Effector CD8-positive, alpha-beta T cell (primary cell): Measurements from ENCODE around the gene PTCHD4.
"Not testable (repeated sequence)": the region's sequence is repeated elsewhere in the genome, so short reads cannot be mapped to it uniquely, and the experiment has no call there.

ENCODE experiments used
- DNase-seq: peaks from one replicate; lab custom pipeline; 2025; lab: John Stamatoyannopoulos, UW
- total RNA-seq, 4 experiments: gene quantifications; one replicate each; lab custom pipeline; 2026; lab: John Stamatoyannopoulos, UW

PTCHD4 gene
- total RNA-seq = 0 to 0.36 (median 0.09) reads per million in 4 experiments

DNA sequence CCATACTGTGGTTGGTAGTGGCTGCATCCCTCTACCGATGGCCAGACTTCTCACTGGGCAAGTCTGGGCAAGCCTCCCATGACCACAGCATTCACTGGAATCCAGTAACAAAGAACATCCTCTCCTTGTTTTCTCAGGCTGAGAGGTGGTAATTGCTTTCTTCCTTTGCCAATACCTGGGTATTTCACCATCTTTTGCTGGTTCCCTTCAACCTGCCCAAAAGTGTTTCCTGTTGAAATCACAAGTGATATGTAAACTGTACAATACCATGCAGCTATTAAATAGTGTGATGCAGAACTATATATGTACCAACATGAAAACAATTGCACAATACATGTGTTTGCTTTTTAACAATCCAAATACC, at the start of gene PTCHD4:
PTCHD4 (minus strand) TSS at position 55 of the 364 bp plus-strand sequence. CDS start 42,240 bp downstream, outside the sequence.
- DNase-seq = no peak

DNA sequence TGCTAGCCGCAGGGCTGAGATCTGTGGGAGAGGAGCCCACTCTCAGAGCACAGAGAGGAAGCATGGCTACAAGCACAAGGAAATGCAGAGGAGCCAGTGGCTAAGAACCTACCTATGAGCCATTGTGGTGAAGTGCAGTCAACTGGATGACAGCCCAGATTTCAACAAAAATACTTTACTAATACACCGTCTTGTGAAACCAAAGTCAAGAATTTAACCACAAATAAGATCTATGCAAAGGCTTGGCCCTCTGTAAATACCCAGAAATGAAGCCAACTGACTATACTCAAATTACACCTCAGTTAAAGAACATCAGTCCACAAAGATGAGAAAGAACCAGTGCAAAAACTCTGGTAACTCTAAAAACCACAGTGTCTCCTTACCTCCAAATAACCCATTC, 40.1 kb upstream of the PTCHD4 start:
- no peak for DNase-seq

GRCh38 chr6:48150701-48151100, 39.7 kb upstream of the PTCHD4 start:
- DNase-seq = no peak

DNA sequence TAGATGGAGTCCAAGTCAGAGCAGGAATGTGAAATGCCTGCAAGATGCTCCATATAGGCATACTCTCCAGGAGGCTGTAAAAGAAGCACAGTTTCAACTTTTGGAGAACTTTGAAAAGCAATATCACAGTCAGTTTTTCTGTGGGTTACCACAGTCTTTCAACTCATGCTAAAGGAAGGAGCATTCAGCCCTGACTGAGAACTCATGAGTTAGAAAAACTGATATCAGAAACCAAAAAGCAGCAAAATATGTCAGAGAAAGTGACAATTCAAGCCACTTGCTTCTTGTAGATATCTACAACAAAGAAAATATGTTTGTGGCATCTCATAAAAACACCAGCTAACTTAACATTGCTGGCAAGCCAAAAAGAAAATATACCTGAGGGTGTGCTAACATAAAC, 36.1 kb upstream of the PTCHD4 start:
- DNase-seq = no peak

GRCh38 chr6:48144021-48144420, 33.0 kb upstream of the PTCHD4 start:
- DNase-seq = no peak

DNA sequence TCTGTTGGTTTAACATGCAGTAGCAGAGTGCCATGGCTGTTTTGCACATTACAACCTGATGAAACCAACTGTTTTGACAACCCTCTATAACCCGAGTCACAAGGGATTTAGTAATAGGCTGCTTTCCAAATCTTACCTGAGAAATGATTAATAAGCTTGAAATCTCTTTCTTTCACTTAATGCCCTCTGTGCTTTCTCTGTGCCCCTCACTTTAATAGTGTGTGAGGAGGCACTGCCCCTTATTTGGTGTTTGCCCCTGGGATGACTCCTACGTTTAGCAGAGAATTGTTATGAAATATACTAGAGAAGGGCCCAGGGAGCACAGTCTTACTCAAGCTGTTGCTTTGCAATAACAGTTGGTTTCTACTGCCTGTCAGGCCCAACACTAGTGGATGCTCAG, 31.0 kb upstream of the PTCHD4 start:
- no peak for DNase-seq

DNA sequence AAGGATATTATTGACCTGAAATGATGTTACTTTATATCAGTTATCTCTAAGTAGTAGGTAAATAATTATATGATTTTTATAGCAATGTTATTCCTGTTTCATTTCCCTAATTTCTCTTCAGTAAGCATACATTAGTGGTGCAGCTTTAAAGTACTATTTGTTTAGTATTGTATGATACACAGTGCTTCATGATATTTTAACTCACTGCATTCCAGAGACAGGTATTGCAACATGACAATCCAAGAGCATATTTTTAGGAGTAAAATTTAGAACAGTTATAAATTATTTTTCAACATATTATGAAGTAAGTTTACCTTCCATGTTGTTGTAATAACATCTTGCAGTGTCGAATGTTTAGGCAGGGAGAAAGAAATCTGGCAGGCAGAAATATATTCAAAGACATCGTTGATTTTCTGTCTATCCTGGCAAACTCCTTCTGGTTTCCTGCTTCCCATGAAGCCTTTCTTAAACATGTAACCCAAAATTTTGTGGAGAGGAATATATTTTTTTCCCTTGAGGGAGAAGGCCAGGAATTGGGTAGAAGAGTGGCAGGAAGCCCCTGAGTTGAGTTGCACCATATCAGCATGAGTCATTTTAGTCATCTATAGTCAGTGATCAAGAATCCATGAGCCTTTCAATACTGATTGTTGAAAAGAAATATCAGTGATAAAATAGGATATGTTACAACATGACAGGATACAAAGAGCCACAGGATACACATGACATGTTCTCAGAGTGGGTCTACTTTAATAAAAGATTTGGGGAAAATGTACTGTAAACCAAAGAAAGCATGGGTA, 29.0 kb upstream of the PTCHD4 start:
- DNase-seq = no peak

GRCh38 chr6:48136856-48137255, 25.9 kb upstream of the PTCHD4 start:
- no peak for DNase-seq

GRCh38 chr6:48135323-48136084, 24.5 kb upstream of the PTCHD4 start:
- DNase-seq = no peak

GRCh38 chr6:48134246-48134645, 23.2 kb upstream of the PTCHD4 start:
- DNase-seq = no peak

- DNase-seq = no peak
Measured at GRCh38 chr6:48123601-48124000, 12.6 kb upstream of the PTCHD4 start.

DNA sequence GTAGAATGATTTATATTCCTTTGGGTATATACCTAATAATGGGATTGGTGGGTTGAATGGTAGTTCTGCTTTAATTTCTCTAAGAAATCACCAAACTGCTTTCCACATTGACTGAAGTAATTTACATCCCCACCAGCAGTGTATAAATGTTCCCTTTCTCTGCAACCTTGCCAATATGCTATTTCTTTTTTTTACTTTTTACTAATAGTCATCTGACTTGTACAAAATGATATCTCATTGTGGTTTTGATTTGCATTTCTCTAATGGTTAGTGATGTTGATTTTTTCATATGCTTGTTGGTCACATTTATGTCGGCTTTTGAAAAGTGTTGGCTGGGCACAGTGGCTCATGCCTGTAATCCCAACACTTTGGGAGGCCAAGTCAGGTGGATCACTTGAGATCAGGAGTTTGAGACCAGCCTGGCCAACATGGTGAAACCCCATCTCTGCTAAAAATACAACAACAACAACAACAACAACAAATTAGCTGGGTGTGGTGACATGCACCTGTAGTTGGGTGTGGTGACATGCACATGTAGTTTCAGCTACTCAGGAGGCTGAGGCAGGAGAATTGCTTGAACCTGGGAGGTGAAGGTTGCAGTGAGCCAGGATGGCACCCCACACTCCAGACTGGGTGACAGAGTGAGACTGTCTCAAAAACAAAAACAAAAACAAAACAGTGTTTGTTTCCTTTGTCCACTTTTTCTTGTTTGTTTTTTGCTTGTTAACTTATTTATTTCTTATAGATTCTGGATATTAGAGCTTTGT, 11.2 kb upstream of the PTCHD4 start:
- DNase-seq = not testable (repeated sequence)

DNA sequence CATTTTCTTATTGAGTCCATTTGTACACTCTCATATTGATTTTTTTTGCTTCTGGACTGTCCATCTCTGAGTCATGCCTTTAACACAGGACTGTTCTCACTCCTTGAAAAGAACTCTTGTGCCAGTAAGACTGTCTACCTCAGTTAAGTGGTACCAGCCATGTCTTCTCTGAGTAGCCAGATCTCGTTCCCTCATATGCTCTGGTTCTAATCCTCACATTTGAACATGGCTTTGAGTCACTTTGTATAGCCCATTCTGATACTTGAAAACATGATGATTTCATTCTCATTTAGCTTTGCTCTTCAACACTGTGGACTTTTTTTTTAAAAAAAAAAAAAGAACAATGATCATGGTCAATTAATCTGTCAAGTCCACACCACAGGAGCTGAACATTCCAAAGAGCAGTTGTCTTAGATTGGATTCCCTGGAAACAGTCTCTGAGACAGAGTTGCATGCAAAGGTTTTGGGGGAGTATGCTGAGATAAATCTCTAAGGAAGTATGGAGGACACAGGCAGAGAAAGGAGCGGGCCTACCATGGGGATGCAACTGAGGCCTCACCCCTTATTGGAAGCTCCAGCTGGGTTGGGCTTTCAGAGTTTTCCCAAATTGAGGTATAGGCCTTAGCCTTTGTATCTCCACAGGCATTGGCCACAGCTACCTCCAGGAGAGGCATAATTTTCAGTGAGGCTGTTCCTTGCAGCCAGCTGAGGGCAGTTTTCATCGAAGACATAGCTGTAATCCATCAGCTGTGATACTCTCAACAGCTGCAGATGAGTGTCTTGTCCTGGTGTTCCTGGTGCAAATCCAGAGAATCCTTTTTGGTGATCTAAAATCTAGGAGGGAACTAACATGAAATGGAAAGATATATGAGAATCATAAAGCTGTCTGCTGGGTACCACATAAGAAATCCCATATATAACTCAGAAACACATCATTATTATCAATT, 6.0 kb upstream of the PTCHD4 start:
- DNase-seq = no peak

- no peak for DNase-seq
Measured at GRCh38 chr6:48113130-48113529, 2.1 kb upstream of the PTCHD4 start.

DNA sequence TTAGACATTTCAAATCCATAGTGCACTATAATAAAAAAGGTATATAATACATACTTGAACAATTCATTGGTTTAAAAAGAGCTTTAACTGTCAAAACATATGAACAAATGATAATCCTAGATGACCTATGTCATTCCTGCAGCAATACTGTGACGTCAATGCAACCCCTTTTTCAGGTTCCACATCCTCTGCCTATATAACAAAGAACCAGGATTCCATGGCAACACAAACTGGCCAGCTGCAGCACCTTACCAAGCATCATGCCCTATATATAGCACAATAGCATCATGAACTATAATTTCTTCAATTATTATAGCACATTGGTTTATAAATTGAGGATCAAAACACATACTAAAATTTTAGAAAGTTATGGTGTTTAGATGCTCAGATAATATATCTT, 578 bp upstream of the PTCHD4 start:
- no peak for DNase-seq

DNA sequence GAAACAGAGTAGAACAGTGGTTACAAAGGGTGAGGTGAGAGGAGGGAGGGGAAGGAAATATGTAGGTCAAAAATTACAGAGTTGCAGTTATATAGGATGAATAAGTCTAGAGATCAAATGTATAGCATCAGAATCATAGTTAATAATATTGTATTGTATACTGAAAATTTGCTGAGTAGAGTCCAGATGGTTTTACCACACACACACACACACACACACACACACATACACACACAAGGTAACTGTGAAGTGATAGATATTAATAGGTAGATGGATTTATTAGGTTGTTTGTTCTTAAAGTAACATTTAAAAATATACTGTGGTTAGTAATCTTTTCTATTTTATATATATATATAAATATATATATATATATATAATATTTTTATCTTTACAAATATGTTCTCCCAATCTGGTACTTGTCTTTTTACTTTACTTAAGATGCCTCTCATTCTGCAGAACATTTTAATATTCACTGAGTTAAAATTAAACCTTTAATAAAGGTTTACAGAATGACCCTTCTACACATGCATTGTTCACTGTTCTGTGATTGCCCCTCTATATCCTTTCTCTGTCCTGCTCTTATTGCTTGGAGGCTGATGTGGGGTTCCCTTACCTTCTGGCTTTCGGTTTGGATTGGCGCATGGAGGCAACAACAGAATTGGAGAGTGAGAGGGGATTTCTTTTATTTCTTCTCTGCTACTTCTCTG, 408 bp downstream of the PTCHD4 start:
- no peak for DNase-seq

GRCh38 chr6:48109944-48110343, 1.1 kb downstream of the PTCHD4 start:
- no peak for DNase-seq

DNA sequence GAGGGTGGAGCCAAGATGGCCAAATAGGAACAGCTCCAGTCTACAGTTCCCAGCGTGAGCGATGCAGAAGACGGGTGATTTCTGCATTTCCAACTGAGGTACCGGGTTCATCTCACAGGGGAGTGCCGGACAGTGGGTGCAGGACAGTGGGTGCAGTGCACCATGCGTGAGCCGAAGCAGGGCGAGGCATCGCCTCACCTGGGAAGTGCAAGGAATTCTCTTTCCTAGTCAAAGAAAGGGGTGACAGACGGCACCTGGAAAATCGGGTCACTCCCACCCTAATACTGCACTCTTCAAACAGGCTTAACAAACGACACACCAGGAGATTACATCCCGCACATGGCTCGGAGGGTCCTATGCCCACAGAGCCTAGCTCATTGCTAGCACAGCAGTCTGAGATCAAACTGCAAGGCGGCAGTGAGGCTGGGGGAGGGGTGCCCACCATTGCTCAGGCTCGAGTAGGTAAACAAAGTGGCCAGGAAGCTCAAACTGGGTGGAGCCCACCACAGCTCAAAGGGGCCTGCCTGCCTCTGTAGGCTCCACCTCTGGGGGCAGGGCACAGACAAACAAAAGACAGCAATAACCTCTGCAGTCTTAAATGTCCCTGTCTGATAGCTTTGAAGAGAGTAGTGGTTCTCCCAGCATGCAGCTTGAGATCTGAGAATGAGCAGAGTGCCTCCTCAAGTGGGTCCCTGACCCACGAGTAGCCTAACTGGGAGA, 8.4 kb downstream of the PTCHD4 start:
- not testable (repeated sequence) for DNase-seq

GRCh38 chr6:48101290-48101689, 9.7 kb downstream of the PTCHD4 start:
- DNase-seq = no peak

DNA sequence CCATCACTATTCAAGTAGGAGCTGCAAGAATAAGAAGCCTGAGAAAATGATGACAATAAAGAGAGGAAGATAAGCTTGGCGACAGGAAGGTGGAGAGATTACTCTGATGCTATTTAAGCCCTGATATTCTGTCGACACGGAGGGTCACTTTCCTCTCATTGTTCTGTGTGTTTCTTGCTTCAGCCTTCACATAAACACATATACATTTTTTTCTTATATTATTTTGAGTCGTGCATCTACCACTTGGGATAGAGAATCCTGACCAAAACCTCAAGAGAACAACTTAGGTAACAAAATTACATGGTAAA, 10.5 kb downstream of the PTCHD4 start:
- no peak for DNase-seq
